ENCODE measurements around the gene TEP1. TPM values are rescaled to one million over a fixed set of nuclear protein-coding genes. Genes with fewer than 3 reads are reported as not detected.

The TEP1 gene
- total and polyA plus RNA-seq, 2 donors (not counting 1 experiment from before 2014, with no cell fraction given) = 10.5 to 21.6 TPM

DNA sequence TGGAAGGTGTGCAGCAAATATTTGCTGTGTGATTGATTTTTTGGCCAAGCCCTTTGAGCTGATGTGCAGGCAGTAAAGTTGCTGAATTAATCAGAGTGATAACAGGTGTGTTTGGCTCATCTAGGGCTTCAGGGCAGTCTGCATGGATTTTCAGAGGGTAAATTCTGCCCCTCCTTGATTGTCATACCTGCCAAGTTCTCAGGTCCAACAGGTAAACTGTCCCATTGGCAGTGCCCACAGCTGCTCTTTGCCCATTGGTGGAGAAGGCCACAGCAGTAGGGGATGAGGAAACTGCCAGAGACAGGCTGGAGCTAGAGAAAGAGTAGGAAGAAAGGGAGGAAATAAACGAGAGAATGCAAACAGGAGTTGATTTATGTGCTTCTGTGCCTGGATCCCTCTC, 33.6 kb downstream of the TEP1 start:
- no peak for TF ChIP-seq EZH2 (IDR thresholded peaks at IDR 0.05; ENCODE audit: low read length, missing control alignments)
- TF ChIP-seq, protein P1, sequence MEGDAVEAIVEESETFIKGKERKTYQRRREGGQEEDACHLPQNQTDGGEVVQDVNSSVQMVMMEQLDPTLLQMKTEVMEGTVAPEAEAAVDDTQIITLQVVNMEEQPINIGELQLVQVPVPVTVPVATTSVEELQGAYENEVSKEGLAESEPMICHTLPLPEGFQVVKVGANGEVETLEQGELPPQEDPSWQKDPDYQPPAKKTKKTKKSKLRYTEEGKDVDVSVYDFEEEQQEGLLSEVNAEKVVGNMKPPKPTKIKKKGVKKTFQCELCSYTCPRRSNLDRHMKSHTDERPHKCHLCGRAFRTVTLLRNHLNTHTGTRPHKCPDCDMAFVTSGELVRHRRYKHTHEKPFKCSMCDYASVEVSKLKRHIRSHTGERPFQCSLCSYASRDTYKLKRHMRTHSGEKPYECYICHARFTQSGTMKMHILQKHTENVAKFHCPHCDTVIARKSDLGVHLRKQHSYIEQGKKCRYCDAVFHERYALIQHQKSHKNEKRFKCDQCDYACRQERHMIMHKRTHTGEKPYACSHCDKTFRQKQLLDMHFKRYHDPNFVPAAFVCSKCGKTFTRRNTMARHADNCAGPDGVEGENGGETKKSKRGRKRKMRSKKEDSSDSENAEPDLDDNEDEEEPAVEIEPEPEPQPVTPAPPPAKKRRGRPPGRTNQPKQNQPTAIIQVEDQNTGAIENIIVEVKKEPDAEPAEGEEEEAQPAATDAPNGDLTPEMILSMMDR (conservative IDR thresholded peaks at IDR 0.05 in 1 of 2, IDR thresholded peaks at IDR 0.05 in 1 of 2; ENCODE audit: low read depth in 1 of 2, low read length in 2 of 2) = no peak
- Histone ChIP-seq H3K36me3 (ENCODE audit: control insufficient read depth, insufficient read depth, low read length) (peaks cover 32% of the 10 kb centered on the region), H3K4me2 (ENCODE audit: extremely low read depth, insufficient read depth, low read length) (no peak overlapping the region), H3K4me3 (replicated peaks in 1 of 4; ENCODE audit: control extremely low read depth in 1 of 4, insufficient read depth in 1 of 4, low read depth in 3 of 4, low read length in 4 of 4) (no peak overlapping the region), H3K27me3 (ENCODE audit: control insufficient read depth, insufficient read depth, low read length) (no peaks in the 10 kb centered on the region), H4K20me1 (ENCODE audit: control insufficient read depth, extremely low read depth, insufficient read depth, low read length) (no peaks in the 10 kb centered on the region), H3K27ac (ENCODE audit: insufficient read depth, low read length) (no peak overlapping the region), H2AFZ (ENCODE audit: low read length) (no peak overlapping the region), H3K9me3 (ENCODE audit: control insufficient read depth, insufficient read depth, low read depth, low read length) (no peaks in the 10 kb centered on the region), H3K9ac (ENCODE audit: insufficient read depth, low read length) (no peak overlapping the region), H3K4me1 (ENCODE audit: control insufficient read depth, extremely low read depth, insufficient read depth, low read length) (no peaks in the 10 kb centered on the region), H3K79me2 (ENCODE audit: control insufficient read depth, insufficient read depth, low read length) (no peaks in the 10 kb centered on the region)
- DNase-seq (ENCODE audit: low read depth in 2 of 2) = no peak

DNA sequence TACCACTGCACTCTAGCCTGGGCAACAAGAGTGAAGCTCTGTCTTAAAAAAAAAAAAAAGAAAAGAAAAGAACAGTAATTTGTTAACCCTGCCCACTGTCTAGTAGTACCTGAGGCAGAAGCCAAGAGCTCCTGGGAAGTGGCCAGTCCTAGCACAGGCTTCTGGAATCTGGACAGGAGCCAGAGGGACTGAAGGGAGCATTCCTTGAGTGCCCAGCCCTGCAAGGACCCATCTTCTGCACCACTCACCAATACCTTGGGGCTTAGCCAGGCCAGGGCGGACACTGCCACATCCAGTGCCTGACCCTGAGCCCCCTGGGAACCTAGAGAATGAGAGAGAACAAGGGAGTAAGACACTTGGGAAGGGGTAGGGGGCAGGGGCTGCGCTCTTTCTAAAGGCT, 36.1 kb downstream of the TEP1 start:
- no peak overlapping the region for H3K4me2 ChIP-seq (ENCODE audit: extremely low read depth, insufficient read depth, low read length)
- peaks cover 36% of the 10 kb centered on the region for H3K36me3 ChIP-seq (ENCODE audit: control insufficient read depth, insufficient read depth, low read length)
- no peaks in the 10 kb centered on the region for H3K27me3 ChIP-seq (ENCODE audit: control insufficient read depth, insufficient read depth, low read length)
- H3K4me1 ChIP-seq (ENCODE audit: control insufficient read depth, extremely low read depth, insufficient read depth, low read length) = no peaks in the 10 kb centered on the region
- no peak for TF ChIP-seq EZH2 (IDR thresholded peaks at IDR 0.05; ENCODE audit: low read length, missing control alignments)
- TF ChIP-seq, protein P1 (conservative IDR thresholded peaks at IDR 0.05 in 1 of 2, IDR thresholded peaks at IDR 0.05 in 1 of 2; ENCODE audit: low read depth in 1 of 2, low read length in 2 of 2) = no peak
- H2AFZ ChIP-seq (ENCODE audit: low read length) = no peak overlapping the region
- H3K4me3 ChIP-seq (replicated peaks in 1 of 4; ENCODE audit: control extremely low read depth in 1 of 4, insufficient read depth in 1 of 4, low read depth in 3 of 4, low read length in 4 of 4) = no peak overlapping the region
- no peak overlapping the region for H3K9ac ChIP-seq (ENCODE audit: insufficient read depth, low read length)
- no peaks in the 10 kb centered on the region for H4K20me1 ChIP-seq (ENCODE audit: control insufficient read depth, extremely low read depth, insufficient read depth, low read length)
- H3K79me2 ChIP-seq (ENCODE audit: control insufficient read depth, insufficient read depth, low read length) = no peaks in the 10 kb centered on the region
- H3K27ac ChIP-seq (ENCODE audit: insufficient read depth, low read length) = no peak overlapping the region
- no peaks in the 10 kb centered on the region for H3K9me3 ChIP-seq (ENCODE audit: control insufficient read depth, insufficient read depth, low read depth, low read length)
- peak in 1 of 2 donors; percentile 4 for DNase-seq (ENCODE audit: low read depth in 2 of 2)

- H3K4me1 ChIP-seq (ENCODE audit: control insufficient read depth, extremely low read depth, insufficient read depth, low read length) = no peaks in the 10 kb centered on the region
- H2AFZ ChIP-seq (ENCODE audit: low read length) = no peak overlapping the region
- no peak overlapping the region for H3K9ac ChIP-seq (ENCODE audit: insufficient read depth, low read length)
- H3K36me3 ChIP-seq (ENCODE audit: control insufficient read depth, insufficient read depth, low read length) = peaks cover 31% of the 10 kb centered on the region
- no peaks in the 10 kb centered on the region for H3K27me3 ChIP-seq (ENCODE audit: control insufficient read depth, insufficient read depth, low read length)
- no peak overlapping the region for H3K4me3 ChIP-seq (replicated peaks in 1 of 4; ENCODE audit: control extremely low read depth in 1 of 4, insufficient read depth in 1 of 4, low read depth in 3 of 4, low read length in 4 of 4)
- TF ChIP-seq, protein P1 (conservative IDR thresholded peaks at IDR 0.05 in 1 of 2, IDR thresholded peaks at IDR 0.05 in 1 of 2; ENCODE audit: low read depth in 1 of 2, low read length in 2 of 2) = no peak
- no peak for TF ChIP-seq EZH2 (IDR thresholded peaks at IDR 0.05; ENCODE audit: low read length, missing control alignments)
- no peaks in the 10 kb centered on the region for H3K9me3 ChIP-seq (ENCODE audit: control insufficient read depth, insufficient read depth, low read depth, low read length)
- H3K27ac ChIP-seq (ENCODE audit: insufficient read depth, low read length) = no peak overlapping the region
- H3K79me2 ChIP-seq (ENCODE audit: control insufficient read depth, insufficient read depth, low read length) = no peaks in the 10 kb centered on the region
- DNase-seq (ENCODE audit: low read depth in 2 of 2) = no peak
- H3K4me2 ChIP-seq (ENCODE audit: extremely low read depth, insufficient read depth, low read length) = no peak overlapping the region
- H4K20me1 ChIP-seq (ENCODE audit: control insufficient read depth, extremely low read depth, insufficient read depth, low read length) = no peaks in the 10 kb centered on the region
Measured at GRCh38 chr14:20376071-20376588, 37.2 kb downstream of the TEP1 start.
